HG03521 (cell line): ENCODE results near the gene AMMECR1.
A peak's percentile ranks its signal among the peaks of the same experiment; 100 is the strongest.
"Not testable (repeated sequence)": the region's sequence is repeated elsewhere in the genome, so short reads cannot be mapped to it uniquely, and the experiment has no call there.

Experiments
- ATAC-seq: cut with Tn5 transposase; IDR thresholded peaks from one replicate; pipeline ENCODE4 v1.9.1; 2021; ENCODE audit warnings: mild to moderate bottlenecking, moderate library complexity; ENCODE audit not compliant: unreplicated experiment

Gene AMMECR1

DNA sequence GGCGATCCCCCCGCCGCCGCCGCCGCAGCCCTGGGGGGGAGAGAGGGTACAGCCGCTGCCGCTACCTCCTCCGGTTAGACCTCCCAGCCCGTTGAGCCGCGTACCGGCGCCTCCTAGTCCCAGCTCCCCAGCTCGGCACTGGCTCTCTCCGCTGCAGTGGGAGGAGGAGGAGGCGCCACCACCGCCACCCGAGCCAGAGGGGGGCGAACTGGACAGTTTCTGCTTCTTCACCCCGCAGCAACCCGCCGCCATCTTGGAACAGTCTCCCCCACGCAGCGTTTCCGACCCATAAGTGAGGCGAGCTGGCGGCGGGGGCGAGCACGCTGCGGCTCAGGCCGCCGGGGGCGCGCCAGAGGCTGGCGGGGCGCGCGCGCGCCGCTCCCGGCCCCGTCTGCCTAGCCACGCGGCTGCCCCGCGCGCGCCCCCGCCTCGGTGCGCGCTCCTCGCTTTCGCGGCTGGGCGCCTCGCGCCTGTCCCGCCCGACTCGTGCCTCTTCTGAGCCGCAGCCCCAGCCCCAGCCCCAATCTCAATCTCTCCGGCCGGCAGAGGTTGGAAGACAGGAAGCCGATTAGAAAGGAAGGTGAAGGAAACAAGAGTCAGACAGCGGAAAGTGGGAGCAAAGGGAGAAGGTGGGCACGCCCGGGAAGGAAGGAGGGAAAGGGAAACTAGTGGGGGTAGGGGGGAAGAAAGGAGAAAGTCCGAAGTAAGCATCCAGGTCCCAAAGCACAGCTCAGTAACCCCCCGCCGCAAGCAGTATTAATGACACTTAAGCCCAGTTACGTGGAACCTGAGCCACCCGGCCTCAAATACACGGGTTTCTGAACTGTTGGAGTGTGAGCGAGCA, at the start of gene AMMECR1:
AMMECR1 (minus strand) TSS at position 266 of the 844 bp plus-strand sequence; CDS start at position 252, 14 bp downstream.
- ATAC-seq: peak; percentile 87

- no peak for ATAC-seq
These were observed 45.4 kb upstream of the AMMECR1 start for GRCh38 chrX:110363244-110363643.

DNA sequence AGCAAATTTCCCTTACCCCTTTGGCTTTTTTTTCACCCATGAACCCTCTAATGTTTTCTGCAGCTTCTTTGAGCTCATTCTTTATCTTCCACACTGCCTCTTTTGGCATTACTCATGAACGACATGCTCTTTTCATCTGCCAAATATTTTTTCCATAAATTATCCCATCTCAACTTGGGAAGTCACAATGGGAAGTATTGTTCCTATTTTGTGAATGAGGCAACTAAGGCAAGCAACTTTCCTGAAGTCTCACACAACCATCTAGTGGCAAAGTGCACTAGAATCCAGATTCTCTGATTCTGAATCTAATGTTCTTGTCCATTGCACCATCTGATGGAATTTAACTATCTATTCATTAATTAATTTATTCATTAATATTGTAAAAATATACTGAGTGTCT, 41.4 kb upstream of the AMMECR1 start:
- ATAC-seq: no peak

GRCh38 chrX:110358548-110358947, 40.7 kb upstream of the AMMECR1 start, which contains the start of gene RTL9:
RTL9 (plus strand) TSS chrX:110358848; CDS start chrX:110450618, 91,770 bp downstream.
- no peak for ATAC-seq

- ATAC-seq: no peak
These were observed 28.8 kb upstream of the AMMECR1 start for GRCh38 chrX:110346681-110347080.

DNA sequence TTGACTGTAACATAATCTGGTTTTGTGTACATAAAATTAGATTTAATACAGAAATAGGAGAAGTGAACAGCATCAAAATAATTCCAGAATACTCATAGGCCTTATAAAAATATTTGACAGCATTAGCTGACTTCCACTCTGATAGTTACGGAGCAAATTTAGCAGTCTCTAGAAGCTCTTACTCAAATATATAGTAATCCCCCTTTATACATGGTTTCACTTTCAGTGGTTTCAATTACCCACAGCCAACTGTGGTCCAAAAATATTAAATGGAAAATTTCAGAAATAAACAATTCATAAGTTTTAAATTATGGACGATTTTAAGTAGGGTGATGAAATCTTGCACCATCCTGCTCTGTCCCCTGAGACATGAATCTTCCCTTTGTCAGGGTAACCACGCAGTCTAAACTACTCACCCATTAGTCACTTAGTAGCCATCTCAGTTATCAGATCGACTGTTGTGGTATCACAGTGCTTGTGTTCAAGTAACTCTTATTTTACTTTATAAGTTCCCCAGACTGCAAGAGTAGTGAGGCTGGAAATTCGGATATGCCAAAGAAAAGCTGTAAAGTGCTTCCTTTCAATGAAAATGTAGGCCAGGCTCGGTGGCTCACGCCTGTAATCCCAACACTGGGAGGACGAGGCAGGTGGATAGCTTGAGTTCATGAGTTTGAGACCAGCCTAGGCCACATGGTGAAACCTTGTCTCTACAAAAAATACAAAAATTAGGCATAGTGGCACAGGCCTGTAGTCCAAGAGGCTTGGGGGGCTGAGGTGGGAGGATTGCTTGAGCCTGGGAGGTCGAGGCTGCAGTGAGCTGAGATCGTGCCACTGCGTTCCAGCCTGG, 23.5 kb upstream of the AMMECR1 start:
- no peak for ATAC-seq

- no peak for ATAC-seq
These were observed 21.1 kb upstream of the AMMECR1 start for GRCh38 chrX:110338935-110339334.

- ATAC-seq: not testable (repeated sequence)
These were observed 15.6 kb upstream of the AMMECR1 start for GRCh38 chrX:110333458-110333857.

DNA sequence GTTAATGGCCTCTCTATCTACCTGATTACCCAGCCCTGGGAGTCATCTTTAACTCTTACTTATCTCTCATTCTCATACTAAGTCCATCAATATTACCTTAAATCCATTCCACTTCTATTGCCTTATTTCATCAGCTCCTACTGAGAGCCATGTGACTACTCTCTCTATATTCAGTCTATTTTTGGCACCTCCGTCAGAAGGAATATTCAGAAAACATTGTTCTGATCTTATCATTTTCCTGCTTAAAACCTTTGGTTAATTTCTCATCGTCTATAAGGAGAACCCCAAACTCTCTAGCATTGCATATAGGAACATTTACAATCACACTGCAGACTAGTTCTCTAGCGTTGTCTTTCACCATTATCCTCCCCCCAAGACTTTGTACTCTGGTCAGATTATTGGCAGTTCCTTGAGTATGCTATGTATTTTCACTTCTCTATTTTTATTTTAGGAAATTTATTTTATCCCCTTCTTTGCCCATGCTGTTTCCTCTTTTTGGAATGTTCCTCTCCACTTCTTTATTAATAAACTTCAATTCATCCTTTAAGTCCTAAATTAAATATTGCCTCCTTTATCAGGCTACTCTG, 13.7 kb upstream of the AMMECR1 start:
- ATAC-seq: no peak

GRCh38 chrX:110328613-110329012, 10.7 kb upstream of the AMMECR1 start:
- not testable (repeated sequence) for ATAC-seq

DNA sequence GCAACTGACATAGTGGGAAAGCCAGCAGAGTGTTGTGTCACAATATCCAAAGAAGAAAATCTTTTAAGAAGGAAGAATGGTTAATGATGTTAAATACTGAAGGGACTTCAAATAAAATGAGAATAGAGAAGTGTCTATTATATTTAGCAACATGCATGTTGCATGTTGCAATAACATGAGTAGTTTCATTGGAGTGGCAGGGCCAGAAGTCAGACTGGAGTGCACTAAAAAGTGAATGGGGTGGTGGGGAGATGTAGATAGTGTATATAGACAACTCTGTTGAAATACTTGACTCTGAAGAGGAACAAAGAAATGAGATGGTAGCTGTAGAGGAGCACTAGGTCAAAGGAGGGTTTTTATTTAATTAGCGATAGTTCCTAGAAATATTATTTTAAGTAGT, 9.5 kb upstream of the AMMECR1 start:
- ATAC-seq: no peak

GRCh38 chrX:110326712-110327111, 8.8 kb upstream of the AMMECR1 start:
- no peak for ATAC-seq

GRCh38 chrX:110322603-110323002, 4.7 kb upstream of the AMMECR1 start:
- no peak for ATAC-seq

GRCh38 chrX:110321670-110322069, 3.8 kb upstream of the AMMECR1 start:
- no peak for ATAC-seq

DNA sequence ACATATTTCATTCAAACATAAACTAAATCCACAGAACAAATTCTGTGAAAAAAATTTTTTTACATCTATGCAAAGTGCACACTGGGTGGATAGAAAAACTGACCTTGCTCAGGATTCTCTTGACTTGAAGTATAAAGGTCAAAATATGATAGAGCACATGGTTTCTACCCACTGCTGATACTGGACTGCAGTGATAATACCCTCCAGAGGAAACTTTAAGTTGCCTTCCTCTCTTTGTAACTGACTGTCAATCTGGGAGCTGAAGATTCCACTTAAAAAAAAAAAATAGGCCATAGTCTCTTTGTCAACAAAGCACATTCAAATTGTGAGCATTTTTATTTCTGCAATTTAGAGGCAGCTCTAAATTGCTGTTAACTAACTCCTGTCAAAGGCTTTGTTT, 3.2 kb upstream of the AMMECR1 start:
- ATAC-seq: no peak

GRCh38 chrX:110320381-110320987, 2.6 kb upstream of the AMMECR1 start:
- ATAC-seq: no peak

GRCh38 chrX:110318664-110318968, 731 bp upstream of the AMMECR1 start:
- ATAC-seq: no peak

- peak; percentile 28 for ATAC-seq
These were observed 645 bp downstream of the AMMECR1 start for GRCh38 chrX:110317061-110317819.

GRCh38 chrX:110316351-110317060, 1.4 kb downstream of the AMMECR1 start:
- no peak for ATAC-seq

GRCh38 chrX:110315551-110315950, 2.3 kb downstream of the AMMECR1 start:
- no peak for ATAC-seq
